HepG2 (cell line): Measurements from ENCODE around the gene COMMD2. TPM values are rescaled to one million over a fixed set of nuclear protein-coding genes. Genes with fewer than 3 reads are reported as not detected.

Experiments used
- ATAC-seq: fragments of 200-7000 bp; cut with Tn5 transposase; 3 replicates; pipeline ENCODE4 v1.9.1; 2020; ENCODE audit warnings: mild to moderate bottlenecking, moderate library complexity
- BruUV-seq: library from RNA; stranded (reverse); fragments of 400-500 nt; replicated peaks from 2 replicates; lab custom pipeline; 2021; lab: Mats Ljungman, UMichigan
- CTCF ChIA-PET: fragments of 300-600 bp; formaldehyde crosslinking; extraction: SDS; loops from one replicate; lab custom pipeline; 2021; ENCODE audit warnings: low total read pairs, inconsistent platforms, low intra/inter-chr PET ratio; lab: Yijun Ruan, JAX
- POLR2A ChIA-PET: fragments of 350-600 bp; sonication (Branson Sonifier 250); formaldehyde crosslinking; loops from one replicate; lab custom pipeline; 2020; ENCODE audit warnings: antibody characterized with exemption, inconsistent platforms; lab: Yijun Ruan, JAX
- DNase-seq: peaks from one replicate; pipeline ENCODE4 v3.0.0-alpha.2; 2015; ENCODE audit warnings: low spot score
- FAIRE-seq: peaks from 3 replicates; lab custom pipeline; 2011; peaks lifted over from hg19 to GRCh38; lab: Jason Lieb, UNC
- H2AFZ ChIP-seq: one replicate; pipeline ENCODE4 v1.6.1; 2011; ENCODE audit warnings: low read length, inconsistent platforms
- H3K27ac ChIP-seq: fragments of 300-600 bp; 3 replicates; pipeline ENCODE4 v1.8.0; 2011; ENCODE audit warnings: mixed run types, mild to moderate bottlenecking, mixed read lengths, low read length, inconsistent platforms; ENCODE audit not compliant: insufficient read depth; ENCODE audit errors: extremely low read length
- H3K27me3 ChIP-seq, 2 experiments: fragments of 200-600 bp in 1 of 2; 2 replicates in 1 of 2; 3 replicates in 1 of 2; pipeline versions ENCODE4 v1.6.0 to v1.8.0; 2011; ENCODE audit warnings: low read length in 2 of 2, mild to moderate bottlenecking in 2 of 2, moderate library complexity in 2 of 2, inconsistent platforms in 1 of 2; ENCODE audit not compliant: insufficient read depth in 2 of 2, control insufficient read depth in 1 of 2
- H3K36me3 ChIP-seq, 2 experiments: fragments of 200-600 bp in 1 of 2; replicated peaks in 1 of 2; 2 replicates in 1 of 2; 3 replicates in 1 of 2; pipeline versions ENCODE4 v1.5.1 to v1.8.0; 2011; ENCODE audit warnings: low read length in 2 of 2, inconsistent platforms in 1 of 2; ENCODE audit not compliant: insufficient read depth in 2 of 2, control insufficient read depth in 1 of 2
- H3K4me1 ChIP-seq: 2 replicates; pipeline ENCODE4 v1.5.1; 2012; ENCODE audit warnings: low read length, inconsistent platforms; ENCODE audit not compliant: insufficient read depth
- H3K4me2 ChIP-seq: 2 replicates; pipeline ENCODE4 v1.6.0; 2011; ENCODE audit warnings: low read depth, low read length, inconsistent platforms
- H3K4me3 ChIP-seq, 3 experiments: fragments of 200-600 bp in 1 of 3; sonication (generic), shearing (Covaris generic) in 1 of 3; replicated peaks in 1 of 3; 2 replicates each; pipeline ENCODE4 v1.5.1; 2011 to 2016; ENCODE audit warnings: low read length in 3 of 3, inconsistent platforms in 2 of 3, low read depth in 2 of 3, mild to moderate bottlenecking in 2 of 3, control low read depth in 1 of 3, mixed read lengths in 1 of 3; ENCODE audit not compliant: insufficient read depth in 1 of 3
- H3K79me2 ChIP-seq: one replicate; pipeline ENCODE4 v1.6.1; 2011; ENCODE audit warnings: low read length, inconsistent platforms; ENCODE audit not compliant: insufficient read depth
- H3K9ac ChIP-seq: 2 replicates; pipeline ENCODE4 v1.6.0; 2011; ENCODE audit warnings: mild to moderate bottlenecking, low read depth, low read length, inconsistent platforms; ENCODE audit not compliant: insufficient read depth
- H3K9me3 ChIP-seq: 2 replicates; pipeline ENCODE4 v1.5.1; 2012; ENCODE audit warnings: mild to moderate bottlenecking, low read length
- H4K20me1 ChIP-seq: 2 replicates; pipeline ENCODE4 v1.6.0; 2011; ENCODE audit warnings: inconsistent platforms, mild to moderate bottlenecking, low read length, moderate library complexity; ENCODE audit not compliant: insufficient read depth
- KDM6A ChIP-seq: IDR thresholded peaks from 2 replicates; pipeline ENCODE4 v1.6.1; 2016; ENCODE audit warnings: low read depth
- RBAK ChIP-seq: sonication (generic); formaldehyde crosslinking; IDR thresholded peaks from 2 replicates; pipeline ENCODE4 v1.5.1; 2020; ENCODE audit warnings: mild to moderate bottlenecking, missing genetic modification reagents
- RBM39 ChIP-seq: fragments of 200-400 bp; formaldehyde crosslinking; IDR thresholded peaks from one replicate; pipeline ENCODE4 v1.6.1; 2018; ENCODE audit warnings: antibody characterized with exemption, mild to moderate bottlenecking, low read depth, low read length; ENCODE audit not compliant: poor library complexity, severe bottlenecking
- SALL2 ChIP-seq: sonication (generic); formaldehyde crosslinking; IDR thresholded peaks from 2 replicates; pipeline ENCODE4 v1.8.1; 2023; ENCODE audit warnings: mild to moderate bottlenecking, missing genetic modification reagents, inconsistent platforms
- SOX6 ChIP-seq, 2 experiments: fragments of 450-650 bp in 1 of 2; sonication (generic) in 1 of 2; formaldehyde crosslinking in 1 of 2; IDR thresholded peaks; 2 replicates each; pipeline versions ENCODE4 v1.4.0 to v1.6.1; 2017 to 2020; ENCODE audit warnings: antibody characterized with exemption in 1 of 2, mild to moderate bottlenecking in 1 of 2, missing genetic modification reagents in 1 of 2
- ZNF33B ChIP-seq: sonication (generic); formaldehyde crosslinking; IDR thresholded peaks from 2 replicates; pipeline ENCODE4 v1.5.1; 2020; ENCODE audit warnings: mild to moderate bottlenecking, missing genetic modification reagents
- ZNF530 ChIP-seq: sonication (generic); formaldehyde crosslinking; IDR thresholded peaks from 2 replicates; pipeline ENCODE4 v1.5.0; 2020; ENCODE audit warnings: low read depth, mild to moderate bottlenecking, missing genetic modification reagents
- ZNF609 ChIP-seq: sonication (generic); formaldehyde crosslinking; IDR thresholded peaks from 2 replicates; pipeline ENCODE4 v1.4.0; 2020; ENCODE audit warnings: mild to moderate bottlenecking, missing genetic modification reagents, borderline replicate concordance
- WGBS: methylation state at CpG from one replicate; pipeline ENCODE4 v1.1.6; 2017; ENCODE audit warnings: low lambda C conversion rate; 5-methylcytosine and 5-hydroxymethylcytosine counted together
- in situ Hi-C: cut with HindIII; loops from 2 replicates; pipeline ENCODE4 v1.10.0; 2017; ENCODE audit warnings: low pct_unique_long_range_greater_than_20kb; ENCODE audit not compliant: extremely low pct_ligation_motif_present
- intact Hi-C: fragments of 100-400 bp; cut with micrococcal nuclease; formaldehyde crosslinking; loops from one replicate; pipeline ENCODE4 v1.10.0; 2022; ENCODE audit not compliant: unreplicated experiment
- polyA plus RNA-seq, 8 experiments: library from polyadenylated mRNA; depleted of rRNA in 3 of 8; stranded (reverse) in 7 of 8; unstranded in 1 of 8; fragments of >200 nt; fragmentation: Illumina TruSeq in 4 of 8; extraction: Trizol in 4 of 8; gene quantifications; 2 replicates each; pipeline versions ENCODE4 v1.2.1 to v1.2.3, GENCODE V29; 2011 to 2016; ENCODE audit warnings: low read depth in 4 of 8, missing spikeins in 1 of 8, mixed read lengths in 1 of 8; ENCODE audit not compliant: insufficient read depth in 1 of 8
- total RNA-seq, 5 experiments: library from RNA; depleted of rRNA; stranded (reverse); fragments of >200 nt; fragmentation: Illumina TruSeq; extraction: Trizol; gene quantifications; 2 replicates each; pipeline ENCODE4 v1.2.3, GENCODE V29; 2016; ENCODE audit warnings: low read depth in 1 of 5
- TF ChIP-seq, protein P1 (sequence below): sonication (generic); formaldehyde crosslinking; IDR thresholded peaks from 2 replicates; pipeline ENCODE4 v1.5.0; 2020; ENCODE audit warnings: mild to moderate bottlenecking, missing genetic modification reagents, borderline replicate concordance

Gene COMMD2
- total and polyA plus RNA-seq, 2 of the 13 experiments (the other 11 are each of a cell fraction or from before 2014, with no cell fraction given) = 33.0 to 57.6 TPM

- POLR2A ChIA-PET = no interaction called here
- Histone ChIP-seq H3K79me2 (no peaks in the 10 kb centered on the region), H3K4me2 (no peak overlapping the region), H3K4me3 (no peak overlapping the region), H4K20me1 (no peaks in the 10 kb centered on the region), H3K27ac (no peak overlapping the region), H3K4me1 (peaks cover 13% of the 10 kb centered on the region; the same call in 1 of the 2 replicates), H3K27me3 (no peaks in the 10 kb centered on the region), H2AFZ (no peak overlapping the region), H3K9ac (no peak overlapping the region), H3K36me3 (no peaks in the 10 kb centered on the region), H3K9me3 (peaks cover 9% of the 10 kb centered on the region)
- BruUV-seq = no TSS peak
- CTCF ChIA-PET = no interaction called here
- no peak for DNase-seq
- no peak for ATAC-seq
- intact Hi-C loops = no loop called here
- FAIRE-seq = no peak
- in situ Hi-C loops = no loop called here
- WGBS = 15% methylated on average over 2 of the region's 2 CpGs
- TF ChIP-seq RBM39 (no peak), ZNF33B (CRISPR knock-in tag) (no peak), SALL2 (no peak), SOX6 (IDR thresholded peaks at IDR 0.05) (no peak), SOX6 (CRISPR knock-in tag; IDR thresholded peaks at IDR 0.05) (no peak), ZNF530 (CRISPR knock-in tag) (no peak), RBAK (CRISPR knock-in tag) (no peak), KDM6A (CRISPR knock-in tag) (no peak), ZNF609 (CRISPR knock-in tag) (no peak)
- TF ChIP-seq, protein P1, sequence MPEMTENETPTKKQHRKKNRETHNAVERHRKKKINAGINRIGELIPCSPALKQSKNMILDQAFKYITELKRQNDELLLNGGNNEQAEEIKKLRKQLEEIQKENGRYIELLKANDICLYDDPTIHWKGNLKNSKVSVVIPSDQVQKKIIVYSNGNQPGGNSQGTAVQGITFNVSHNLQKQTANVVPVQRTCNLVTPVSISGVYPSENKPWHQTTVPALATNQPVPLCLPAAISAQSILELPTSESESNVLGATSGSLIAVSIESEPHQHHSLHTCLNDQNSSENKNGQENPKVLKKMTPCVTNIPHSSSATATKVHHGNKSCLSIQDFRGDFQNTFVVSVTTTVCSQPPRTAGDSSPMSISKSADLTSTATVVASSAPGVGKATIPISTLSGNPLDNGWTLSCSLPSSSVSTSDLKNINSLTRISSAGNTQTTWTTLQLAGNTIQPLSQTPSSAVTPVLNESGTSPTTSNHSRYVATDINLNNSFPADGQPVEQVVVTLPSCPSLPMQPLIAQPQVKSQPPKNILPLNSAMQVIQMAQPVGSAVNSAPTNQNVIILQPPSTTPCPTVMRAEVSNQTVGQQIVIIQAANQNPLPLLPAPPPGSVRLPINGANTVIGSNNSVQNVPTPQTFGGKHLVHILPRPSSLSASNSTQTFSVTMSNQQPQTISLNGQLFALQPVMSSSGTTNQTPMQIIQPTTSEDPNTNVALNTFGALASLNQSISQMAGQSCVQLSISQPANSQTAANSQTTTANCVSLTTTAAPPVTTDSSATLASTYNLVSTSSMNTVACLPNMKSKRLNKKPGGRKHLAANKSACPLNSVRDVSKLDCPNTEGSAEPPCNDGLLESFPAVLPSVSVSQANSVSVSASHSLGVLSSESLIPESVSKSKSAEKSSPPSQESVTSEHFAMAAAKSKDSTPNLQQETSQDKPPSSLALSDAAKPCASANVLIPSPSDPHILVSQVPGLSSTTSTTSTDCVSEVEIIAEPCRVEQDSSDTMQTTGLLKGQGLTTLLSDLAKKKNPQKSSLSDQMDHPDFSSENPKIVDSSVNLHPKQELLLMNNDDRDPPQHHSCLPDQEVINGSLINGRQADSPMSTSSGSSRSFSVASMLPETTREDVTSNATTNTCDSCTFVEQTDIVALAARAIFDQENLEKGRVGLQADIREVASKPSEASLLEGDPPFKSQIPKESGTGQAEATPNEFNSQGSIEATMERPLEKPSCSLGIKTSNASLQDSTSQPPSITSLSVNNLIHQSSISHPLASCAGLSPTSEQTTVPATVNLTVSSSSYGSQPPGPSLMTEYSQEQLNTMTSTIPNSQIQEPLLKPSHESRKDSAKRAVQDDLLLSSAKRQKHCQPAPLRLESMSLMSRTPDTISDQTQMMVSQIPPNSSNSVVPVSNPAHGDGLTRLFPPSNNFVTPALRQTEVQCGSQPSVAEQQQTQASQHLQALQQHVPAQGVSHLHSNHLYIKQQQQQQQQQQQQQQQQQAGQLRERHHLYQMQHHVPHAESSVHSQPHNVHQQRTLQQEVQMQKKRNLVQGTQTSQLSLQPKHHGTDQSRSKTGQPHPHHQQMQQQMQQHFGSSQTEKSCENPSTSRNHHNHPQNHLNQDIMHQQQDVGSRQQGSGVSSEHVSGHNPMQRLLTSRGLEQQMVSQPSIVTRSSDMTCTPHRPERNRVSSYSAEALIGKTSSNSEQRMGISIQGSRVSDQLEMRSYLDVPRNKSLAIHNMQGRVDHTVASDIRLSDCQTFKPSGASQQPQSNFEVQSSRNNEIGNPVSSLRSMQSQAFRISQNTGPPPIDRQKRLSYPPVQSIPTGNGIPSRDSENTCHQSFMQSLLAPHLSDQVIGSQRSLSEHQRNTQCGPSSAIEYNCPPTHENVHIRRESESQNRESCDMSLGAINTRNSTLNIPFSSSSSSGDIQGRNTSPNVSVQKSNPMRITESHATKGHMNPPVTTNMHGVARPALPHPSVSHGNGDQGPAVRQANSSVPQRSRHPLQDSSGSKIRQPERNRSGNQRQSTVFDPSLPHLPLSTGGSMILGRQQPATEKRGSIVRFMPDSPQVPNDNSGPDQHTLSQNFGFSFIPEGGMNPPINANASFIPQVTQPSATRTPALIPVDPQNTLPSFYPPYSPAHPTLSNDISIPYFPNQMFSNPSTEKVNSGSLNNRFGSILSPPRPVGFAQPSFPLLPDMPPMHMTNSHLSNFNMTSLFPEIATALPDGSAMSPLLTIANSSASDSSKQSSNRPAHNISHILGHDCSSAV (CRISPR knock-in tag) = no peak
These were observed 48.8 kb downstream of the COMMD2 start for GRCh38 chr3:149703466-149703865.
